Measurements from ENCODE around the gene RRP15.

The RRP15 gene

GRCh38 chr1:218344814-218345672 is 60.0 kb downstream of the RRP15 start, which contains the start of gene TGFB2:
Gene TGFB2, plus strand, starts transcription at chr1:218345336. Its CDS starts 1,366 bp downstream, at chr1:218346702.
- TF ChIP-seq CTCF (IDR thresholded peaks at IDR 0.05; ENCODE audit: insufficient read depth, low read depth, low read length, missing control alignments), result no peak
- peak within 1 kb of the TSS; percentile 64 for H3K4me3 ChIP-seq (ENCODE audit: low read depth, low read length)
- DNase-seq (ENCODE audit: low read depth), result peak; percentile 21

GRCh38 chr1:218345673-218346390 is 60.7 kb downstream of the RRP15 start:
- peak overlapping the region; percentile 64 for H3K4me3 ChIP-seq (ENCODE audit: low read depth, low read length)

GRCh38 chr1:218346391-218347204 is 61.5 kb downstream of the RRP15 start:
- TF ChIP-seq CTCF (IDR thresholded peaks at IDR 0.05; ENCODE audit: insufficient read depth, low read depth, low read length, missing control alignments), result no peak
- peak overlapping the region; percentile 64 for H3K4me3 ChIP-seq (ENCODE audit: low read depth, low read length)
- peak; percentile 27 for DNase-seq (ENCODE audit: low read depth)

More at GRCh38 chr1:218345673-218346390, 60.7 kb downstream of the RRP15 start:
- peak; percentile 73 for DNase-seq (ENCODE audit: low read depth)
- TF ChIP-seq CTCF (IDR thresholded peaks at IDR 0.05; ENCODE audit: insufficient read depth, low read depth, low read length, missing control alignments), result no peak

- DNase-seq (ENCODE audit: low read depth), result no peak
- no peak overlapping the region for H3K4me3 ChIP-seq (ENCODE audit: low read depth, low read length)
- no peak for TF ChIP-seq CTCF (IDR thresholded peaks at IDR 0.05; ENCODE audit: insufficient read depth, low read depth, low read length, missing control alignments)
Measured at GRCh38 chr1:218347336-218347722, 62.2 kb downstream of the RRP15 start.

GRCh38 chr1:218347723-218348627 is 62.9 kb downstream of the RRP15 start:
- no peak for TF ChIP-seq CTCF (IDR thresholded peaks at IDR 0.05; ENCODE audit: insufficient read depth, low read depth, low read length, missing control alignments)
- DNase-seq (ENCODE audit: low read depth), result no peak
- H3K4me3 ChIP-seq (ENCODE audit: low read depth, low read length), result no peak overlapping the region
